ENCODE measurements around the gene RHAG.
"Not testable (repeated sequence)": the region's sequence is repeated elsewhere in the genome, so short reads cannot be mapped to it uniquely, and the experiment has no call there.

RHAG gene

DNA sequence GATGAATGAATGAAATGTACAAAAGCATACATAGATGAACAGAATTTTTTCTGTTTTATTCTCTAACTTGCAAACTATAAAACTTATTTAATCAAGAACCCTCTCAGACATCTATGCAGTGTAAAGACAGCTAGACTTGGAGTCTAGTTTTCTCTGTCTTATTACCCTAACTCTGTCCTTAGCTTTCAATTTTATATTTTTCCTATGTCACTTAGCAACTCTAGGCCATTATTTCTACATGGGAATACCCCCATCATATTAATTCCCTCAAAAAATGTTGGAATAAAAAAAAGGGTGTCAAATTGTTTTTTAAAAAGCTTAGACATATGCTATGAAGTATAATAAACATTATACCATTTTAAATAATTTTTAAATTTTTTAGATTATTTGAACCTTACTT lies 1.2 kb downstream of the RHAG start:
- DNase-seq = no peak

- no peak for DNase-seq
Observed at GRCh38 chr6:49634836-49635218, 1.8 kb downstream of the RHAG start.

GRCh38 chr6:49634092-49634835 lies 2.4 kb downstream of the RHAG start:
- DNase-seq = no peak

GRCh38 chr6:49633541-49633940 lies 3.1 kb downstream of the RHAG start:
- no peak for DNase-seq

DNA sequence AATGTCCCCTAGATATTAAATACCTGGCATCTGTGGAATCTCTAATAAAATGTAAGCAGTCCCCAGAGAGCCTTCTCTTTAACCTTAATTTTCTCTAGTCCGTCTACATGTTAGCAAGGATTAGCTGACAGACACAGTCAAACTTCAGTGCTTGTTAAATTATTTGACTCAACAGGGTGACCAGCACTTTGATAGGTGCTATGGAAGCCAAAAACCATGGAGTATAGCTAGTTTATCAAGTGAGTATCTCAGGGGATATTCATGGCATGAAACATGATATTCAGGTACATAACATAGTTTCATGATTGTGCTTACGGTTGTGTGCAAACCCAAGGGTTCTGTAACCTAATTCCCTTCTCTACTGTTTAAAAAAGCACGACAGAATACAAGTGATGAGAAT lies 3.9 kb downstream of the RHAG start:
- no peak for DNase-seq

DNA sequence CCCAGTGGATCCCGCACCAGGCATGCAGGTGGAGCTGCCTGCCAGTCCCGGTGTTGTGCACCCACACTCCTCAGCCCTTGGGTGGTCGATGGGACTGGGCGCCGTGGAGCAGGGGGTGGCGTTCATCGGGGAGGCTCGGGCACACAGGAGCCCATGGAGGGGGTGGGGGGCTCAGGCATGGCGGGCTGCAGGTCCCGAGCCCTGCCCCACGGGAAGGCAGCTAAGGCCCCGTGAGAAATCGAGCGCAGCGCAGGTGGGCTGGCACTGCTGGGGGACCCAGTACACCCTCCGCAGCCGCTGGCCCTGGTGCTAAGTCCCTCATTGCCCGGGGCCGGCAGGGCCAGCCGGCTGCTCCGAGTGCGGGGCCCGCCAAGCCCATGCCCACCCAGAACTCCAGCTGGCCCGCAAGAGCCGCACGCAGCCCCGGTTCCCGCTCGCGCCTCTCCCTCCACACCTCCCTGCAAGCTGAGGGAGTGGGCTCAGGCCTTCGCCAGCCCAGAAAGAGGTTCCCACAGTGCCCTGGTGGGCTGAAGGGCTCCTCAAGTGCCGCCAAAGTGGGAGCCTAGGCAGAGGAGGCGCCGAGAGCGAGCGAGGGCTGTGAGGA lies 7.1 kb downstream of the RHAG start:
- not testable (repeated sequence) for DNase-seq

DNA sequence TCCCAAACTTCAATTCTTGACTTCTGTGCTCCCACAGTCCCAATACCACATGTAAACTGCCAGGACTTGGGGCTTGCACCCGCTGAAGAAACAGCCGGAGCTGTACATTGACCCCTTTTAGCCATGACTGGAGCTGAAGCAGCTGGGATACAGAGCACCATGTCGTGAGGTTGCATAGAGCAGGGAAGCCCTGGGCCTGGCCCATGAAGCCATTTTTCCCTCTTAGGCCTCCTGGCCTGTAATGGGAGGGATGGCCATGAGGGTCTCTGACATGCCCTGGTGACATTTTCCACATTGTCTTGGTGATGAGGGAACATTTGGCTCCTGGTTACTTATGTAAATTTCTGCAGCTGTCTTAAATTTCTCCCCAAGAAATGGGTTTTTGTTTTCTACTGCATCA lies 9.8 kb downstream of the RHAG start:
- DNase-seq = no peak

GRCh38 chr6:49618257-49618656 lies 18.4 kb downstream of the RHAG start:
- DNase-seq = no peak

- DNase-seq = not testable (repeated sequence)
Observed at GRCh38 chr6:49614144-49614543, 22.5 kb downstream of the RHAG start.

DNA sequence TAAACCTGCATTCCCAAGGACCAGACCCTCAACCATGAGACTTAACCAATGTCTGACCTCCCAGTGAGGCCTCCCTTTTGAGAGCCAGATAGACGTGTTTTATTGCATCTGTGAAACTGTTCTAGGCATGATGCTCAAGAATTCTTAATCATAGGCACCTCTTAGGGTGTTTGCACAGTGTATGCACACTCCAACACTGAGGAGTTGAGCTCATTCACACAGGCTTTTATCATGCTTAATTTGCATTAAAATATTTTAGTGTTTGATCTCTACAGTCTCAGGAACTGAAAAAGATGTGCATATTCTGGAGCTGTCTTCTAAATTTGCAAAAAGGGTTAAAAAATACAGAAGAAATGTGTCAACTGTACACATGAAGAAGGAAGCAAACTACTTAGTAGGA lies 27.4 kb downstream of the RHAG start:
- DNase-seq = no peak

DNA sequence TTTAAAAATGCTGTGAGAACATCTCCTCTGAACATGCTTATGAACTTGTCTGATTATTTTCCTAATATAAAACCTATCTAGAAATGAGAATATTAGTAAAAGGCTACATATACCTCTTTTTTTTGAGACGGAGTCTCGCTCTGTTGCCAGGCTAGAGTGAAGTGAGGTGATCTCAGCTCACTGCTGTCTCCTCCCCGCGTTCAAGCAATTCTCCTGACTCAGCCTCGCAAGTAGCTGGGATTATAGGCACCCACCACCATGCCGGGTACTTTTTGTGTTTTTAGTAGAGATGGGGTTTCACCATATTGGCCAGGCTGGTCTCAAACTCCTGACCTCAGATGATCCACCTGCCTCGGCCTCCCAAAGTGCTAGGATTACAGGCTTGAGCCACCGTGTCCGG lies 28.4 kb downstream of the RHAG start:
- not testable (repeated sequence) for DNase-seq

DNA sequence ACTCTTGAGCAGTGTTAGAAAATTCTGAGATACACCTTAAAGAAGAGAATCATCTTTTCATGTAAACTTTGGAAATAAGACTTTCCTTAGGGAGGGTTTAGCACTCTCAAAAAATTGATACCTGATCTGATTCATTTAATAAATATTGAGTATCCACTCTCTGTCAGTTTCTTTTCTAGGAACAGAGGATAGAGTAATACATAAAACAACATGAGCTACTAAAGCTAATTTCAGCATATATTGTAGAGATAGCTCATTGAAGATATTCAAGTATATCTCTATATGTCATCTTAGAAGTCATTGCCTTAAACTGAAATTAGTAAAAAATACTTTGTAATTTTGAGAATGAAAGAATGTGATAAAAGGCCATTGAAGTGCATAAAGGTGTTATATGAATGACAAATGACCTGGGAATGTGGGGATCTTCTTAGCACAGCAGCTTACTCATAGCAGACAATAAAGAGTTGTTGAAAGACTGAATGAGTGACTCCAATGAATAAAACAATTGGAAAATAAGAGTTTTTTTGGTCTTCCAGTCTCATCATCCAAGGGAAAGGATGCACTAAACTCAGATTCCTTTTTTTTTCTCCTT lies 29.2 kb downstream of the RHAG start:
- no peak for DNase-seq

DNA sequence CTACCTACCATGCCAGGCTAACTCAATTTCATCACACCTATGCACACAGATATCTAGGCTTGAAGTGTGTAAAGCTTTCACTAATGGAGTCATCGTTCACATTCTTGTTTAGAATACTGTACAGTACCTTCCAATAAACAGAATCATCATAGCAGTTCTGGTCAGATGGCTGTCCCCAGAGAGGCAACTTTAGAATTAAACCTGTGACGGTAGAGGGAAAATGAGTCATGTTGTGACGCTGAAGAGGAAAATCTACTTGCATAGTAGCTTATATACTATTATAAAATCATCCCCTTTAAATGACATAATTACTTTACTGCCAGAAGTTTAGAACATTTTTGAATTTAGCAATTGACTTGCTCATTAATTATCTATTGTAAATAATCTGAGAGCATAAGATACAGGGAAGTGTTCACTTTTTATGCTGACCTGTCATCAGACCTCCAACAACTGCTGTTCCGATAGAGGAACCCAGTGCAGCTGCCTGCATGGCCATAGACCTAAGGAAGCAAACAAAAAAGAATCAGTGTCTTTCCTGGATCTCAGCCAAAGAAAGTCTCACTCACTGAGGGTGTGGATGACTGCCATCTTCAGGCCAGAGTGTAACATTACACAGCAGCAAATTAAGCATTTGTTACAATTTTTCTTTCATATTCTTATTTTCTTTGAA lies 29.8 kb downstream of the RHAG start:
- DNase-seq = peak; percentile 98

GRCh38 chr6:49604080-49604479 lies 32.6 kb downstream of the RHAG start:
- not testable (repeated sequence) for DNase-seq

GRCh38 chr6:49587262-49587661 lies 49.4 kb downstream of the RHAG start:
- not testable (repeated sequence) for DNase-seq

- no peak for DNase-seq
Observed at GRCh38 chr6:49582529-49582928, 54.1 kb downstream of the RHAG start.

DNA sequence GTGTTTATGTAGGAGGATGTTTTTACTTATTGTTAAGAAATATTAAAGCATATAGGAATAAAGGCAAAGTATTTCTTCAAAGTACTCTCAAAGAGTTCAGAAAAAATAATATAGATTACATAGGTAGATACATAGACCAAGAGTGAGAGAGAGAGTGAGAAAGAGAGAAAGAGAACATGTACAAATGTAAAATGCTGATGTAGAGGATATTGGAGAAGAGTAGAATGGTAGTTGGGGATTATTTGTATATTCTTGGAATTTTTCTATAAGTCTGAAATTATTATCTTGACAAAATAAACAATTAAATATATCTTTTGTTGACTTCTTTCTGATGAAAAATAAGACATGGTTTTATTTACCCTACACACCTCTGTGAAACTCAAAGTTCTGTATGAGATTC lies 57.0 kb downstream of the RHAG start:
- DNase-seq = no peak

DNA sequence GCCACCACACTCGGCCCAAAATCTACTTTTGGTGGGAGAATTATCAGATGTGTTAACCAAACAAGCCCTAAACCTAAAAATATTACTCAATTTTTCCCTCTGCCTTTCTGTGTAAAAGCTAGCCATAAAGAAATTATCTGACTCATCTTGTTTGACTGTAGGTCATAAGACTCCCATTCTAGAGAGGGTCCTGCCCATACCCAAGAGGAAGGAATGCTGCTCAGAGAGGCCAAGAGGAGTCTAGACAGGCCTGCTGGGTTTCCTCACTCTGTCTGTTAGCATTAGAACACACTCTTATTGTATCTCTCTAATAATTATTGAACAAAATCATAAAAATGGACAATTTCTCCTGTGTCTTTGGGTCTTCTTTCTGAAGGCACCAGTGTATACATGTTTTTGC lies 60.0 kb downstream of the RHAG start:
- no peak for DNase-seq

- DNase-seq = no peak
Observed at GRCh38 chr6:49570474-49571079, 66.1 kb downstream of the RHAG start.

DNA sequence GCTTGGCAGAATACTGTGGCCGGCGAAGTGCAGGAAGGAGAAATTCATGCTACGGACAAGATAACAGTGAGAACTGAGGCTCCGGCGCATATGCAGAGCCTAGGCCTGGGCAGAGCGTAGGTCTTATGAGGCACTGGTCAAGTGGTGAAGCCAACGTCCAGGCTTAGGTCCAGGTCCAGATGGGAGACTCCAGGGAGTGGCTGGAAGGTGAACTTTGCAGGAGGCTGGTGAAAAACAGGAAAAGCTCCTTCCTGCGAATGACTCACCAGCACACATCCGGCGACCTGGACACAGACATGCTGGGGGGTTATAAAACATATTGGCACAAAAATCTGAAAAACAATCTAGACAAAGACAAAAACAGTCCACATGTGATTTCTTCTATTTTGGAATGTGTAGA lies 70.8 kb downstream of the RHAG start:
- DNase-seq = no peak

- no peak for DNase-seq
Observed at GRCh38 chr6:49565261-49565660, 71.4 kb downstream of the RHAG start.

DNA sequence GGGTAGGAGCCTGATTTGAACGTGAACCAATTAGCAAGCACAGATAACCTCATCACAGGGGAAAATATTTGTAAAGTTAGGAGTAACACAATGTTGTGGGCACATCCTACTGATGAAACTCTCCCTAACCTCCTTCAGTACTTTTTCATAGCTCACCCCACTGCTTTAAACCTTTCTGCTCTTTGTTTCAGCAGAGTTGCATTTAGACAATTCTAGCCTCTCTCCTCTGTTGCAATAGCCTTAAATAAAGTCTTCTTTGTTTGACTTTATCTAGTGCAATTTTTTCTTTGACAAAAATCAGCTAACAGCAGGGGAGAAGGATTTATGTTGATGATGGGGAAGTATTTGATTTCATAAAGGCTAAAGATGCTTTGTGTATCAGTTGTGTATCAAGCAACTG lies 72.1 kb downstream of the RHAG start:
- no peak for DNase-seq
